Uterus (tissue), 2 donors: Measurements from ENCODE around the gene SART3.

ENCODE experiments used
- CTCF ChIP-seq, 4 experiments: fragments of 200-600 bp in 2 of 4; fragments of 450-650 bp in 2 of 4; sonication (generic) in 2 of 4; IDR thresholded peaks; one replicate each; pipeline ENCODE4 v1.5.1; 2016 to 2019; ENCODE audit warnings: antibody characterized with exemption in 4 of 4, mild to moderate bottlenecking in 2 of 4, moderate library complexity in 1 of 4
- POLR2A ChIP-seq, 2 donors: fragments of 450-650 bp; IDR thresholded peaks; one replicate each; pipeline ENCODE4 v1.6.1; 2016; ENCODE audit warnings: antibody characterized with exemption in 2 of 2, mild to moderate bottlenecking in 1 of 2, moderate library complexity in 1 of 2

GRCh38 chr12:108564724-108565123, 3.8 kb upstream of the SART3 start:
- TF ChIP-seq CTCF (IDR thresholded peaks at IDR 0.05) (no peak), POLR2A (IDR thresholded peaks at IDR 0.05) (no peak)
